Stimulated activated naive B cell treated with anti-CD40 and anti-IgM and Interleukin-4, amounts not matched to agents 10 μg/mL and 1 μg/mL and 100 μg/mL, for 72 hours (primary cell): Measurements from ENCODE around the gene GNG11.
A peak's percentile ranks its signal among the peaks of the same experiment; 100 is the strongest.

Experiments
- ATAC-seq, 2 donors: fragments of 150-1000 bp; cut with Tn5 transposase; replicated peaks; 2 replicates each; pipeline ENCODE4 v1.10.0; 2021; ENCODE audit warnings: moderate library complexity in 1 of 2
- DNase-seq: peaks from one replicate; pipeline ENCODE4 v3.0.0; 2021
- H3K27ac Mint-ChIP-seq: one replicate; pipeline ENCODE4 v1.8.0; 2022; ENCODE audit warnings: mild to moderate bottlenecking, mixed read lengths
- H3K27me3 Mint-ChIP-seq, 2 donors: one replicate each; pipeline ENCODE4 v1.8.0; 2022; ENCODE audit warnings: mixed read lengths in 2 of 2
- H3K36me3 Mint-ChIP-seq, 2 donors: one replicate each; pipeline ENCODE4 v1.8.0; 2022; ENCODE audit warnings: mixed read lengths in 2 of 2, mild to moderate bottlenecking in 1 of 2
- H3K4me1 Mint-ChIP-seq, 2 donors: one replicate each; pipeline ENCODE4 v1.8.0; 2022; ENCODE audit warnings: mixed read lengths in 2 of 2, mild to moderate bottlenecking in 1 of 2
- H3K4me3 Mint-ChIP-seq, 2 donors: one replicate each; pipeline ENCODE4 v1.8.0; 2022; ENCODE audit warnings: mild to moderate bottlenecking in 2 of 2, mixed read lengths in 2 of 2, moderate library complexity in 1 of 2
- H3K9me3 Mint-ChIP-seq, 2 donors: one replicate each; pipeline ENCODE4 v1.8.0; 2022; ENCODE audit warnings: mixed read lengths in 2 of 2, mild to moderate bottlenecking in 1 of 2

The GNG11 gene

GRCh38 chr7:93921607-93922566 lies at the start of gene GNG11:
Gene GNG11 (plus strand): TSS chr7:93921735. CDS start chr7:93922138, 403 bp downstream.
- H3K36me3 Mint-ChIP-seq = no peaks in the 10 kb centered on the region
- H3K27me3 Mint-ChIP-seq = peaks cover 0 to 11% of the 10 kb centered on the region in 2 donors
- H3K4me3 Mint-ChIP-seq = peak within 1 kb of the TSS; percentile 85 to 90
- peak; percentile 83 to 93 for ATAC-seq
- DNase-seq = peak; percentile 18
- peak within 1 kb of the TSS; percentile 77 for H3K27ac Mint-ChIP-seq
- peaks cover 0 to 13% of the 10 kb centered on the region in 2 donors for H3K4me1 Mint-ChIP-seq
- H3K9me3 Mint-ChIP-seq = no peaks in the 10 kb centered on the region

GRCh38 chr7:93873998-93874574 lies 47.4 kb upstream of the GNG11 start:
- Mint-ChIP-seq H3K9me3 (peaks cover 6 to 9% of the 10 kb centered on the region in 2 donors), H3K27me3 (peaks cover 0 to 5% of the 10 kb centered on the region in 2 donors), H3K36me3 (peaks cover 3% of the 10 kb centered on the region in 2 donors), H3K4me1 (no peaks in the 10 kb centered on the region), H3K27ac (no peak overlapping the region), H3K4me3 (no peak overlapping the region)
- no peak for DNase-seq
- ATAC-seq = no peak

- Mint-ChIP-seq H3K4me1 (no peaks in the 10 kb centered on the region), H3K9me3 (peaks cover 11 to 13% of the 10 kb centered on the region in 2 donors), H3K27me3 (peaks cover 6 to 16% of the 10 kb centered on the region in 2 donors), H3K4me3 (no peak overlapping the region), H3K27ac (no peak overlapping the region), H3K36me3 (peaks cover 3 to 6% of the 10 kb centered on the region in 2 donors)
- no peak for DNase-seq
- no peak for ATAC-seq
These were observed 43.8 kb upstream of the GNG11 start for GRCh38 chr7:93877742-93878141.

- no peak for DNase-seq
- ATAC-seq = no peak
- peaks cover 4 to 5% of the 10 kb centered on the region in 2 donors for H3K9me3 Mint-ChIP-seq
- H3K4me3 Mint-ChIP-seq = no peak overlapping the region
- H3K4me1 Mint-ChIP-seq = no peaks in the 10 kb centered on the region
- H3K36me3 Mint-ChIP-seq = peaks cover 0 to 3% of the 10 kb centered on the region in 2 donors
- H3K27me3 Mint-ChIP-seq = peaks cover 6 to 16% of the 10 kb centered on the region in 2 donors
- H3K27ac Mint-ChIP-seq = no peak overlapping the region
These were observed 42.2 kb upstream of the GNG11 start for GRCh38 chr7:93879356-93879755.

- no peak for DNase-seq
- Mint-ChIP-seq H3K9me3 (peaks cover 4 to 5% of the 10 kb centered on the region in 2 donors), H3K27me3 (peaks cover 6 to 22% of the 10 kb centered on the region in 2 donors), H3K27ac (no peak overlapping the region), H3K36me3 (peaks cover 0 to 3% of the 10 kb centered on the region in 2 donors), H3K4me3 (no peak overlapping the region), H3K4me1 (no peaks in the 10 kb centered on the region)
- no peak for ATAC-seq
These were observed 39.1 kb upstream of the GNG11 start for GRCh38 chr7:93882468-93882867.

GRCh38 chr7:93883078-93883916 lies 38.2 kb upstream of the GNG11 start:
- Mint-ChIP-seq H3K27me3 (peaks cover 10 to 24% of the 10 kb centered on the region in 2 donors), H3K4me3 (no peak overlapping the region), H3K36me3 (peaks cover 0 to 4% of the 10 kb centered on the region in 2 donors), H3K27ac (no peak overlapping the region), H3K4me1 (peaks cover 0 to 1% of the 10 kb centered on the region in 2 donors), H3K9me3 (peaks cover 4 to 5% of the 10 kb centered on the region in 2 donors)
- ATAC-seq (no peak), DNase-seq (no peak)

- DNase-seq (no peak), ATAC-seq (no peak)
- peaks cover 0 to 2% of the 10 kb centered on the region in 2 donors for H3K4me1 Mint-ChIP-seq
- peaks cover 0 to 5% of the 10 kb centered on the region in 2 donors for H3K36me3 Mint-ChIP-seq
- peaks cover 4 to 5% of the 10 kb centered on the region in 2 donors for H3K9me3 Mint-ChIP-seq
- no peak overlapping the region for H3K27ac Mint-ChIP-seq
- H3K4me3 Mint-ChIP-seq = no peak overlapping the region
- H3K27me3 Mint-ChIP-seq = peaks cover 16 to 29% of the 10 kb centered on the region in 2 donors
These were observed 37.6 kb upstream of the GNG11 start for GRCh38 chr7:93883917-93884345.

- Mint-ChIP-seq H3K27ac (no peak overlapping the region), H3K4me1 (peaks cover 0 to 2% of the 10 kb centered on the region in 2 donors), H3K27me3 (peaks cover 19 to 33% of the 10 kb centered on the region in 2 donors), H3K9me3 (peaks cover 1 to 3% of the 10 kb centered on the region in 2 donors), H3K36me3 (peaks cover 0 to 3% of the 10 kb centered on the region in 2 donors), H3K4me3 (no peak overlapping the region)
- DNase-seq (no peak), ATAC-seq (no peak)
These were observed 37.0 kb upstream of the GNG11 start for GRCh38 chr7:93884541-93884940.

- H3K27me3 Mint-ChIP-seq = peaks cover 46 to 48% of the 10 kb centered on the region in 2 donors
- H3K27ac Mint-ChIP-seq = no peak overlapping the region
- ATAC-seq = no peak
- peaks cover 8 to 19% of the 10 kb centered on the region in 2 donors for H3K4me1 Mint-ChIP-seq
- DNase-seq = no peak
- peaks cover 2% of the 10 kb centered on the region in 2 donors for H3K36me3 Mint-ChIP-seq
- H3K4me3 Mint-ChIP-seq = no peak overlapping the region
- no peaks in the 10 kb centered on the region for H3K9me3 Mint-ChIP-seq
These were observed 32.3 kb upstream of the GNG11 start for GRCh38 chr7:93889261-93889660.

GRCh38 chr7:93890041-93890463 lies 31.5 kb upstream of the GNG11 start:
- H3K36me3 Mint-ChIP-seq = peaks cover 2% of the 10 kb centered on the region in 2 donors

GRCh38 chr7:93890464-93891068 lies 31.0 kb upstream of the GNG11 start, which contains the start of gene TFPI2:
Gene TFPI2 (minus strand): TSS chr7:93890753. CDS start chr7:93890678, 75 bp downstream.
- ATAC-seq (peak; percentile 71 to 77), DNase-seq (peak; percentile 18)
- Mint-ChIP-seq H3K27ac (peak within 1 kb of the TSS; percentile 90), H3K4me1 (peaks cover 8 to 19% of the 10 kb centered on the region in 2 donors), H3K4me3 (peak within 1 kb of the TSS; percentile 92 to 93), H3K36me3 (peaks cover 2% of the 10 kb centered on the region in 2 donors), H3K9me3 (no peaks in the 10 kb centered on the region), H3K27me3 (peaks cover 46 to 48% of the 10 kb centered on the region in 2 donors)

More at GRCh38 chr7:93890041-93890463, 31.5 kb upstream of the GNG11 start:
- H3K27me3 Mint-ChIP-seq = peaks cover 46 to 48% of the 10 kb centered on the region in 2 donors
- no peaks in the 10 kb centered on the region for H3K9me3 Mint-ChIP-seq
- H3K4me1 Mint-ChIP-seq = peaks cover 8 to 19% of the 10 kb centered on the region in 2 donors
- DNase-seq = peak; percentile 2
- H3K27ac Mint-ChIP-seq = peak overlapping the region; percentile 90
- peak overlapping the region; percentile 92 to 93 for H3K4me3 Mint-ChIP-seq
- peak; percentile 63 to 65 for ATAC-seq

GRCh38 chr7:93894426-93894825 lies 27.1 kb upstream of the GNG11 start:
- Mint-ChIP-seq H3K9me3 (no peaks in the 10 kb centered on the region), H3K4me1 (peaks cover 8 to 17% of the 10 kb centered on the region in 2 donors), H3K36me3 (peaks cover 0 to 2% of the 10 kb centered on the region in 2 donors), H3K4me3 (no peak overlapping the region), H3K27ac (no peak overlapping the region), H3K27me3 (peaks cover 37 to 56% of the 10 kb centered on the region in 2 donors)
- DNase-seq (no peak), ATAC-seq (no peak)

GRCh38 chr7:93894966-93895640 lies 26.4 kb upstream of the GNG11 start:
- H3K27me3 Mint-ChIP-seq = peaks cover 37 to 58% of the 10 kb centered on the region in 2 donors
- no peak overlapping the region for H3K4me3 Mint-ChIP-seq
- H3K36me3 Mint-ChIP-seq = peaks cover 0 to under 1% of the 10 kb centered on the region in 2 donors
- H3K27ac Mint-ChIP-seq = no peak overlapping the region
- peaks cover 4 to 12% of the 10 kb centered on the region in 2 donors for H3K4me1 Mint-ChIP-seq
- ATAC-seq = no peak
- DNase-seq = no peak
- H3K9me3 Mint-ChIP-seq = no peaks in the 10 kb centered on the region
